Lower lobe of right lung (tissue), 2 donors: ENCODE results near the gene ANKRD31. TPM values are rescaled to one million over a fixed set of nuclear protein-coding genes. Genes with fewer than 3 reads are reported as not detected.

Experiments used
- ATAC-seq, 2 donors: fragments of 200-7000 bp; cut with Tn5 transposase; one replicate each; pipeline ENCODE4 v1.9.1; 2020 to 2022; ENCODE audit warnings: mild to moderate bottlenecking in 2 of 2, moderate library complexity in 2 of 2
- DNase-seq: peaks from one replicate; pipeline ENCODE4 v3.0.0-alpha.2; 2020
- H3K27ac ChIP-seq: fragments of 200-600 bp; one replicate; pipeline ENCODE4 v1.8.0; 2022
- H3K27me3 ChIP-seq: fragments of 200-600 bp; one replicate; pipeline ENCODE4 v1.8.0; 2022; ENCODE audit warnings: low read depth
- H3K36me3 ChIP-seq: fragments of 200-600 bp; one replicate; pipeline ENCODE4 v1.8.0; 2022; ENCODE audit warnings: mild to moderate bottlenecking
- H3K4me1 ChIP-seq: fragments of 200-600 bp; one replicate; pipeline ENCODE4 v1.8.0; 2022
- H3K4me3 ChIP-seq: fragments of 200-600 bp; one replicate; pipeline ENCODE4 v1.8.0; 2022; ENCODE audit warnings: mild to moderate bottlenecking
- H3K9me3 ChIP-seq: fragments of 200-600 bp; one replicate; pipeline ENCODE4 v1.8.0; 2022
- intact Hi-C: fragments of 100-400 bp; cut with DNase I; formaldehyde crosslinking; loops from one replicate; pipeline ENCODE4 v1.11.0; 2022
- total RNA-seq: library from RNA; stranded (reverse); fragmentation: NEBNext Ultra II Directional; extraction: Animal tissue kit (Norgen Biotek cat#: 25700); gene quantifications from one replicate; pipeline ENCODE4 v1.2.1, GENCODE V29; 2021
- TF ChIP-seq, protein P1 (sequence below): fragments of 200-600 bp; IDR thresholded peaks from one replicate; pipeline ENCODE4 v1.8.0; 2022; ENCODE audit warnings: antibody characterized with exemption, mild to moderate bottlenecking
- donor health status: DM: no; HTN: yes; CAD: no; lungs with severe emphysema.

ANKRD31 gene
- total RNA-seq, 1 donor from 2014 or later, result 0.27 TPM

DNA sequence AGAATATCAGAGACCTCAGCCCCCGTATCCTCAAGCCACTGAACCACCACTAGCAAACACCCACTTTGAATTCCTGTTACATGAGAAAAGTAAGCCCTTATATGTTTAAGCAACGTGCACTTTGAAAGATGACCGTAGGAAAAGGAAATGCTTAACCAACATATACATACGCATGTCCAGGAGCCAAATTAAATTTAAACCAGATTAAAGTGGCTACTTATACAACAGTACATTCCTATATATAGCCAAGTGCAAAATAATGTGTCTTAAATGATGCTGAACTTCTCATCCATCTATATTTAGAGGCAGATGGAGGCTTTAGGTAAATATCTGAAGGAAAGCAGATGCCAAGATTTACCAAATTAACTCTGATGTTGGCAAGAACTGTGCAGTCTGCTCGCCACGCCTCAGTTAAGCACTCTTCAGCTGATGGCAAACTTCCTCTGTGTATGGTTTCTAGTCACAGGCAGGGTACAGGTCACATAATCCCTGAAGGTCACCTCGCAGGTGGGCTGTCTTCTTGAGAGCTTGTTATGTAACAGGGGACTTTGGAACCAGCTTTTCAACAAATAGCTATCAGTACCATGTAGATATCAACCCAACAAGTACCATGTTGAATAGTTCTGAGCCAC, 192.9 kb downstream of the ANKRD31 start:
- Histone ChIP-seq H3K27ac (no peak overlapping the region), H3K36me3 (peaks cover 4% of the 10 kb centered on the region), H3K4me1 (no peaks in the 10 kb centered on the region), H3K27me3 (no peaks in the 10 kb centered on the region), H3K9me3 (no peaks in the 10 kb centered on the region), H3K4me3 (no peak overlapping the region)
- DNase-seq, result no peak
- TF ChIP-seq, protein P1, sequence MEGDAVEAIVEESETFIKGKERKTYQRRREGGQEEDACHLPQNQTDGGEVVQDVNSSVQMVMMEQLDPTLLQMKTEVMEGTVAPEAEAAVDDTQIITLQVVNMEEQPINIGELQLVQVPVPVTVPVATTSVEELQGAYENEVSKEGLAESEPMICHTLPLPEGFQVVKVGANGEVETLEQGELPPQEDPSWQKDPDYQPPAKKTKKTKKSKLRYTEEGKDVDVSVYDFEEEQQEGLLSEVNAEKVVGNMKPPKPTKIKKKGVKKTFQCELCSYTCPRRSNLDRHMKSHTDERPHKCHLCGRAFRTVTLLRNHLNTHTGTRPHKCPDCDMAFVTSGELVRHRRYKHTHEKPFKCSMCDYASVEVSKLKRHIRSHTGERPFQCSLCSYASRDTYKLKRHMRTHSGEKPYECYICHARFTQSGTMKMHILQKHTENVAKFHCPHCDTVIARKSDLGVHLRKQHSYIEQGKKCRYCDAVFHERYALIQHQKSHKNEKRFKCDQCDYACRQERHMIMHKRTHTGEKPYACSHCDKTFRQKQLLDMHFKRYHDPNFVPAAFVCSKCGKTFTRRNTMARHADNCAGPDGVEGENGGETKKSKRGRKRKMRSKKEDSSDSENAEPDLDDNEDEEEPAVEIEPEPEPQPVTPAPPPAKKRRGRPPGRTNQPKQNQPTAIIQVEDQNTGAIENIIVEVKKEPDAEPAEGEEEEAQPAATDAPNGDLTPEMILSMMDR, result no peak
- peak; percentile 27 to 55 for ATAC-seq
- intact Hi-C loops, result no loop called here

DNA sequence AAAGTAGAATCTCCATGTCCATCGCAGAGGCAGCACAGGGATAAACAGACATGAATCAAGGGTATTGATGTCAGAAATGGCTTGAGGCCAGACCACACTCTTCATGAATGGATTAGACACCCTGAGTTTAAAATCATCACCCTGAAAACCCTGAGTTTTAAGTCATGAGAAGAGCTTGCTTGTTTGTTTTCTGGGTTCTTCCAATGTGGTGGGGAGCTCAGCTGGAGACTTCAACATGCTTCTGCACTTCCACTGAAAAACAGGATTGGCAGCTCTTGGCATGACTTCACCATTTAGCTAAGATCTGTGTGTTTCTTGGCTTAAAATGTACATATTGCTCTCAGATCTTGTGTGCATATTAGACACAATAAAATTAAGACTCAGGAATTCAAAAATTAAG, 194.2 kb downstream of the ANKRD31 start:
- intact Hi-C loops, result no loop called here
- DNase-seq, result no peak
- no peak for ATAC-seq

DNA sequence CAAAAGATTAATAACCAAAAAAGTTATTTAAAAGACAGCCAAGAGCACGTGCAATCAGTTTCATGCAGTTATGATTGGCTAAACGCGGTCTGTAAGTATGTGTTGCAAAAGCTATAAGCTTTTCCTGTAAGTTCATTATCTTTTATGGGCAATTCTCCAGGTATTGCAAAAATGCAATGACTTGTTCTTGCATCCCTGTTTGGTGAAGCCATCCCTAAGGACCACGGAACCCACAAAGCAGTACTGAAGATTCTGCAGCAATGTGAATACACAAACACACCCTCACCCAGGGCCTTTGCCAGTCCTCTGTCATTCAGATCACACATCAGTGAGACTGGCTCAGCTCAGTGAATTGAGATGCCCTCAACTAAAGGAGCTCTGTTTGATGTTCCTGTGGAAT, 195.7 kb downstream of the ANKRD31 start:
- DNase-seq (no peak), ATAC-seq (no peak)
- H3K36me3 ChIP-seq, result no peaks in the 10 kb centered on the region
- no peaks in the 10 kb centered on the region for H3K4me1 ChIP-seq
- no peaks in the 10 kb centered on the region for H3K9me3 ChIP-seq
- no peaks in the 10 kb centered on the region for H3K27me3 ChIP-seq
- intact Hi-C loops, result no loop called here
- no peak overlapping the region for H3K27ac ChIP-seq
- TF ChIP-seq, protein P1, result no peak
- no peak overlapping the region for H3K4me3 ChIP-seq

More for the DNA sequence above, 194.2 kb downstream of the ANKRD31 start:
- Histone ChIP-seq H3K36me3 (peaks cover 4% of the 10 kb centered on the region), H3K9me3 (no peaks in the 10 kb centered on the region), H3K27ac (no peak overlapping the region), H3K4me3 (no peak overlapping the region), H3K4me1 (no peaks in the 10 kb centered on the region), H3K27me3 (no peaks in the 10 kb centered on the region)
- TF ChIP-seq, protein P1, result no peak

DNA sequence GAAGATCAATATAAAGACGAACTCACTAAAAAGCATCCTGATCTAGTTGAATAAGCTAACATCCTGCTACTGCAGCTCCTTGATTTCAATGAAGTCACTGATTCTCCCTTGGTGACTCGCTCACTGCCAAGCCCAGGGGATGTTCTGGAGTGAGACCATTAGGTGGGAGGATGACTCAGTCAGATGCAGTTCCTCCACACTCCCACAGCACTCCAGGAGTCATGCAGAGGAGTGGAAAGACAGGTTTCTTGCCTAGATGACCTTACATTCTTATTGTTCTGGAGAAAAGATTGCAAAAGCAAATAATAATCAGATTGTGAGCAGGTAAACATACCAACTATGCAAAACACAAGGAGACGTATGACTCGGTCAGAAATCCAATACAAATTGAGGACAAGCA, 199.6 kb downstream of the ANKRD31 start:
- TF ChIP-seq, protein P1, result no peak
- Histone ChIP-seq H3K4me1 (peaks cover 6% of the 10 kb centered on the region), H3K27me3 (no peaks in the 10 kb centered on the region), H3K9me3 (no peaks in the 10 kb centered on the region), H3K4me3 (no peak overlapping the region), H3K36me3 (no peaks in the 10 kb centered on the region), H3K27ac (no peak overlapping the region)
- intact Hi-C loops, result no loop called here
- DNase-seq (no peak), ATAC-seq (peak; percentile 81 to 88)

DNA sequence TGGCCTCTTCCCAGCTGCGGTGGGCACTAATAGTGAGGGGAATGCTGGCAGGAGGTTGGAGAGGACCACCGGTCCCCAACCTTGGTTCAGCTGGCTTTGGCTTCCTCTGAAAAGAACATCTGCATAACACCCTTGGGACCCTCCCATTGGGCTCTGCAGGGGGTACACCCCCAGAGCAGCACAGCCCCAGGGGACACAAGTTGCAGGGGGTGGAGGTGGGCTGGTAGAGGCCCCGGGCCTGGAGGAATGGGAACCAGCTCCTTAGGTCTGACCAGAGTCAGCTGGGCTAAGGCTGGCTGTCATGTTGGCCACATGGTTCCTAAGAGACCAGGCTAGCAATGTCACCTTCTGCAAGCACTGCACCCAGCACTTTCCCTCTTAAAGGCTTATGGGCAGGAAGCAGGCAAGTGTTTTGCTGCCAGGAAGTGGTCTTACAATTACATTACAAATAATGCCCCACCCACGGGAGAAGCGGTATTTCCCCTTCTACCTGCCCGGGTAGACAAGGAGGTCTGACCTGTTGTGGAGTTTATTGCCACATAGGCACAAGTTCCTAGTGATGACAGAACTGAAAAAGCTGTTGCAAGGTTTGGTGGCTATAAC, 202.4 kb downstream of the ANKRD31 start:
- peak; percentile 59 for DNase-seq
- Histone ChIP-seq H3K36me3 (no peaks in the 10 kb centered on the region), H3K4me3 (no peak overlapping the region), H3K27me3 (no peaks in the 10 kb centered on the region), H3K4me1 (peaks cover 6% of the 10 kb centered on the region), H3K9me3 (no peaks in the 10 kb centered on the region), H3K27ac (peak overlapping the region; percentile 64)
- ATAC-seq, result peak; percentile 84 to 91
- intact Hi-C loops, result no loop called here
- TF ChIP-seq, protein P1, result no peak
